Dendritic cell treated with granulocyte-macrophage colony-stimulating factor and Interleukin-4, amounts not matched to agents 40 ng/mL and 50 ng/mL, for 4 days (primary cell): ENCODE results near the gene STX2.
"Not testable (repeated sequence)": the region's sequence is repeated elsewhere in the genome, so short reads cannot be mapped to it uniquely, and the experiment has no call there.

Experiments used
- H3K27ac Mint-ChIP-seq: one replicate; pipeline ENCODE4 v1.8.0; 2022; ENCODE audit warnings: mild to moderate bottlenecking, mixed read lengths
- H3K27me3 Mint-ChIP-seq: one replicate; pipeline ENCODE4 v1.8.0; 2022; ENCODE audit warnings: mild to moderate bottlenecking, mixed read lengths
- H3K36me3 Mint-ChIP-seq: one replicate; pipeline ENCODE4 v1.8.0; 2022; ENCODE audit warnings: low read depth, mixed read lengths
- H3K4me1 Mint-ChIP-seq: one replicate; pipeline ENCODE4 v1.8.0; 2022; ENCODE audit warnings: low read depth, mixed read lengths
- H3K4me3 Mint-ChIP-seq: one replicate; pipeline ENCODE4 v1.8.0; 2022; ENCODE audit warnings: mild to moderate bottlenecking, moderate library complexity, mixed read lengths
- H3K9me3 Mint-ChIP-seq: one replicate; pipeline ENCODE4 v1.8.0; 2022; ENCODE audit warnings: mixed read lengths
- intact Hi-C: fragments of 100-400 bp; cut with micrococcal nuclease; formaldehyde crosslinking; loops from one replicate; pipeline ENCODE4 v1.15.0; 2022

The STX2 gene

DNA sequence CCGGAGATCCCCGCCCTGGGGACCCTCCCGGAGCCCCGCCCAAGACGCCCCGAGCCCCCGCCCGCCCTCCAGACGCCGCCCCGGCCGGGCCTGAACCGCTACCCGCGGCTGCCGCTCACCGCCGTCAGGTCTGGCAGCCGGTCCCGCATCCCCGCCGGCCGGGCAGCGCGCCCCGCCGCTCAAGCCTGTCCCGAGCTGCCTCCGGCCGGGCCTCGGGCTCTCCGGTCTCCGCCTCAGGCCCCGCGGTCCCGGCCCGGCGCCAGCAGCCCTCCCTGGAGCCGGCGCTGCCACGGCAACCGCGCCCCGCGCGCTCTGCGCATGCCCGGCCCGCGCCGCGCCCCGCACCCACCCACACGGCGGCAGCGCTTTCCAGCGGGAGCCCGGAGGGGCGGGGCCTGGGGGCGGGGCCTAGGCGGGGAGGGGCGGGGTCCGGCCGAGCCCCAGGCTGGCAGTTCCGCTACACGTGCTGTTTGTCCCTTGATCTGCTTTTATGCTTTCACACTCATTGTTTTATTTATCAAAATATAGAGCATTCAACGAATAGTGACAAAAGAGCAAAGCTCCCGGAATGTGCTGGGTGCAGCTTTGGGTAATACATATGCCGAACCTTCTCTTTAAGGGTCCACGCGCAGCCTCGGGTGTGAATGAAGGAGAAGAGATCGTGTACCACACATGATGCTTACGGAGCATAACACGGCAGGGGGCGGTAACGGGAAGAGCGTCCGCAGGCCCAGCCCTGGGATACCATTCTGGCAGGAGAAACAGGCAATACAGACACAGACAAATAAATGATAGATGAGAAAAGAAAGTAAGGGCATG is at the start of gene STX2:
Gene STX2, minus strand, starts transcription at position 300 of the 819 bp plus-strand sequence. Its CDS starts 151 bp downstream, at position 149.
- Mint-ChIP-seq H3K27ac (peak within 1 kb of the TSS; percentile 47), H3K27me3 (peaks cover 6% of the 10 kb centered on the region), H3K9me3 (no peaks in the 10 kb centered on the region), H3K36me3 (peaks cover 3% of the 10 kb centered on the region), H3K4me1 (peaks cover 34% of the 10 kb centered on the region), H3K4me3 (peak within 1 kb of the TSS; percentile 86)
- intact Hi-C loops = loop anchor here (1.0 kb wide), 1 partner anchor 32 kb away; no protein-coding TSS in a partner anchor

DNA sequence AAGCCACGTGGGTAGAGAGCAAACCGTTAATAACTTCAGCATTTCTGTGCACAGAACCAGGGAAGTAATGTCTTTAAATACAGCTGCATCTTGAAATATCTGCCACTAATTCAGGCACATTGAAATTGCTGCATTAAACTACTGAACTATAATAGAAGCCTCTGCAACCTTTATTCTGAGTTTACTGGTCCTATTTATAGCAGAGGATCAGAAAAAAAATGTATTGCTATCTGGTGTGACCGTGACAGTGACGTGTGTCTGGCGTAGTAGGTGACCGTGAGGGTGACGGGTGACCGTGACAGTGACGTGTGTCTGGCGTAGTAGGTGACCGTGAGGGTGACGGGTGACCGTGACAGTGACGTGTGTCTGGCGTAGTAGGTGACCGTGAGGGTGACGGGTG is 48.1 kb upstream of the STX2 start:
- H3K9me3 Mint-ChIP-seq, H3K27ac Mint-ChIP-seq, H3K4me1 Mint-ChIP-seq, H3K4me3 Mint-ChIP-seq, H3K27me3 Mint-ChIP-seq, intact Hi-C loops, H3K36me3 Mint-ChIP-seq: not testable (repeated sequence)

DNA sequence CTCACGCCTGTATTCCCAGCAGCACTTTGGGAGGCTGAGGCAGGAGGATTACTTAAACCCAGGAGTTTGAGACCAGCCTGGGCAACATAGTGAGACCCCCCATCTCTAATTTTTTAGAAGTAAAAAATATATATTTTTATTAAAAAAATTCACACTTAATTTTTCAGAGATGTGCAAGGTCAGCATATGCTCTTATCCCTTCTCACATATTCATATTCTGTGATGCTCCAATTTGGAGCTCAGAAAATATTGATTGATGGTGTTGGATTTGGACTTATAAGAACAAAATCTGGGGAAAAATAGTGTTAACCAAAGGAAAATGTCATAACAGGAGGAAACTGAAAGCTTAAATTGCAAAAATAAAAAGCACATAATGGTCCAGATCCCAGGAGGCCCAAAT is 42.5 kb upstream of the STX2 start:
- no peak overlapping the region for H3K27ac Mint-ChIP-seq
- H3K27me3 Mint-ChIP-seq = peaks cover 9% of the 10 kb centered on the region
- peaks cover 12% of the 10 kb centered on the region for H3K36me3 Mint-ChIP-seq
- H3K4me1 Mint-ChIP-seq = peaks cover 24% of the 10 kb centered on the region
- H3K9me3 Mint-ChIP-seq = no peaks in the 10 kb centered on the region
- intact Hi-C loops = no loop called here
- no peak overlapping the region for H3K4me3 Mint-ChIP-seq

DNA sequence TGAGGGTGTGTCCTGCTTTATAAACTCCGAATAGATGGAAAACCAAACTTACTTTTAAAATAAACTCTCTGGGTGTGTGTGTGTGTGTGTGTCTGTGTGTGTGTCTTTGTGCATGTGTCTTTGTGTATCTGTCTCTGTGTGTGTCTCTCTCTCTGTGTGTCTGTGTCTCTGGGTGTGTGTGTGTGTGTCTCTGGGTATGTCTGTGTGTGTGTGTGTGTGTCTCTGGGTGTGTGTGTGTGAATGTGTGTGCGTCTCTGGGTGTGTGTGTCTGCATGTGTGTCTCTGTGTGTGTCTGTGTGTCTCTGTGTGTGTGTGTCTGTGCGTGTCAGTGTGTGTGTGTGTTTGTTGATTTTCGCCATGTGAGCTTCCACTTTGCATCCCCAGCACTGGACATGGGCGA is 42.0 kb upstream of the STX2 start:
- H3K9me3 Mint-ChIP-seq = no peaks in the 10 kb centered on the region
- intact Hi-C loops = no loop called here
- no peak overlapping the region for H3K27ac Mint-ChIP-seq
- H3K27me3 Mint-ChIP-seq = peaks cover 9% of the 10 kb centered on the region
- H3K36me3 Mint-ChIP-seq = peaks cover 17% of the 10 kb centered on the region
- H3K4me1 Mint-ChIP-seq = peaks cover 24% of the 10 kb centered on the region
- H3K4me3 Mint-ChIP-seq = no peak overlapping the region

DNA sequence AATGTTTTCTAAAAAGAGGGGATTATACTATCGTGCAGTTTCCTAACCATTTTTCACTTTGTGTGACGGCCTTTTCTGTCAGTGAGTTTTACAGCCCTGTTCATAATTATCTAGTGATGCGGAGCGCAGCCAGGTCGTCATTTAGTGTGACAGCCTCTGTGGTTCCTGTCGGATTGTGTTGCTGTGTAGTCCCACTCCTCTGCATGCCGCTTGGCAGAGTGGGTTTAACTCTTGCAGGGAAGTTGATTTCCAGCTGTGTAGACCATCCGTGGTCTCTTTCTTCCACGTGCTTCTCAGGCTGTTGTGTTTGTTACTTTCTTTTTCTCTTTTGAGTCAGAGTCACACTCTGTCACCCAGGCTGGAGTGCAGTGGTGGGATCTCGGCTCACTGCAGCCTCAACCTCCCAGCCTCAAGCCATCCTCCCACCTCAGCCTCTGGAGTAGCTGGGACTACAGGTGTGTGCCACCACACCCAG is 41.4 kb upstream of the STX2 start:
- peaks cover 24% of the 10 kb centered on the region for H3K4me1 Mint-ChIP-seq

DNA sequence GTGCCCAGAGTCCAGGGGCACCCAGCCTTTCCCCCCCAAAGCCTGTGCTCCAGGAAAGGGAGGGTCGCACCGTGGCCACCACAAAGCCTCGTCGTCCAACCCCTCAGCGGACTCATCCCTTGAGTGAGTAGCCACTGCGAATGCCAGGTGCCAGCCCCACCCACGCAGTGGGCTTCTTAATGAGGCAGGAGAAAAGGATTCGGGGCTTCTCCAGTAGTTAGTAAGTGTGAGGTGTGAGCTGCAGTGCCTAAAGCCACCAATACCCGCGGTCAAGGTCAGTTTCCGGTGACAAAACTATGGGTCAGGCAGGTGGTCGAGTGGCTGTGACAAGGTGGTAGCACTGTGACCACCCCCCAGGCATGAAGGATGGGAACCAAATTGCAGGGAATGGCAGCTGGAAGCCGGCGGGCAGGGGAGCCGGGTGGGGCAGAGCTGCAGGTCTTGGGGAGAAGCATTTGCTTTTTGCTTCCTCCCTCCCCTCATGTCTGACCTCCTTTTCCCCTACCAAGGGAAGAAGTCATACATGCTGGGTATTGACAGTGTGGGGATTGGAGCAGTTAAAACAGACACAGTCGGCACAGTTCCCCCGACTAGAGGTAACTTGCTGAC is 40.8 kb upstream of the STX2 start:
- Mint-ChIP-seq H3K36me3 (peaks cover 28% of the 10 kb centered on the region), H3K27ac (no peak overlapping the region), H3K9me3 (no peaks in the 10 kb centered on the region), H3K4me3 (no peak overlapping the region), H3K27me3 (peaks cover 9% of the 10 kb centered on the region), H3K4me1 (peaks cover 25% of the 10 kb centered on the region)
- intact Hi-C loops = no loop called here

More for the DNA sequence above, 41.4 kb upstream of the STX2 start:
- Mint-ChIP-seq H3K9me3 (no peaks in the 10 kb centered on the region), H3K4me3 (peak overlapping the region; percentile 30), H3K27ac (no peak overlapping the region), H3K27me3 (peaks cover 9% of the 10 kb centered on the region), H3K36me3 (peaks cover 23% of the 10 kb centered on the region)
- intact Hi-C loops = no loop called here

DNA sequence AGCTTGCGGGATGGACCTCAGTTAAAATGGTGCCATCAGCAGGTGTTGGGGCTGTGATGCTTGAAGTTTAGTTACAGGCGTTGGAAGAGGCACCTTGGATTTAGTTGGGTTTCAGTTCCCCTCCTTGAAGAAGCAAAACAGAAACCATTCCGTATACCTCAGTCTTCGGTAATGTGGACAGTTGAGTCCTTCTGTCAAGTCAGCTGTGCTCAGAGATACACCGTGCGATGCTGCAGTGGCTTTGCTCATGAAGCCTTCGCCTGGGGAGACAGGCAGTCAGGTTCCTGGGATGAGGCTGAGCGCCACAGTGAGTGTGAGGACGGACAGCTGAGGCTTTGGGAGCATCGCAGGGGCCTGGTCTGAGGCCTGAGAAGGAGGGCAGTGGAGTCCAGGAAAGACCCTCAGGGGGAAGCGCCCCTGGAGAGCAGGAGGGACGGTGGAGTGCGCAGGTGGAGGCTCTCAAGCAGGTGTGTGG is 40.2 kb upstream of the STX2 start:
- intact Hi-C loops = no loop called here
- peaks cover 9% of the 10 kb centered on the region for H3K27me3 Mint-ChIP-seq
- H3K27ac Mint-ChIP-seq = no peak overlapping the region
- no peaks in the 10 kb centered on the region for H3K9me3 Mint-ChIP-seq
- H3K4me1 Mint-ChIP-seq = peaks cover 31% of the 10 kb centered on the region
- H3K4me3 Mint-ChIP-seq = no peak overlapping the region
- H3K36me3 Mint-ChIP-seq = peaks cover 35% of the 10 kb centered on the region

DNA sequence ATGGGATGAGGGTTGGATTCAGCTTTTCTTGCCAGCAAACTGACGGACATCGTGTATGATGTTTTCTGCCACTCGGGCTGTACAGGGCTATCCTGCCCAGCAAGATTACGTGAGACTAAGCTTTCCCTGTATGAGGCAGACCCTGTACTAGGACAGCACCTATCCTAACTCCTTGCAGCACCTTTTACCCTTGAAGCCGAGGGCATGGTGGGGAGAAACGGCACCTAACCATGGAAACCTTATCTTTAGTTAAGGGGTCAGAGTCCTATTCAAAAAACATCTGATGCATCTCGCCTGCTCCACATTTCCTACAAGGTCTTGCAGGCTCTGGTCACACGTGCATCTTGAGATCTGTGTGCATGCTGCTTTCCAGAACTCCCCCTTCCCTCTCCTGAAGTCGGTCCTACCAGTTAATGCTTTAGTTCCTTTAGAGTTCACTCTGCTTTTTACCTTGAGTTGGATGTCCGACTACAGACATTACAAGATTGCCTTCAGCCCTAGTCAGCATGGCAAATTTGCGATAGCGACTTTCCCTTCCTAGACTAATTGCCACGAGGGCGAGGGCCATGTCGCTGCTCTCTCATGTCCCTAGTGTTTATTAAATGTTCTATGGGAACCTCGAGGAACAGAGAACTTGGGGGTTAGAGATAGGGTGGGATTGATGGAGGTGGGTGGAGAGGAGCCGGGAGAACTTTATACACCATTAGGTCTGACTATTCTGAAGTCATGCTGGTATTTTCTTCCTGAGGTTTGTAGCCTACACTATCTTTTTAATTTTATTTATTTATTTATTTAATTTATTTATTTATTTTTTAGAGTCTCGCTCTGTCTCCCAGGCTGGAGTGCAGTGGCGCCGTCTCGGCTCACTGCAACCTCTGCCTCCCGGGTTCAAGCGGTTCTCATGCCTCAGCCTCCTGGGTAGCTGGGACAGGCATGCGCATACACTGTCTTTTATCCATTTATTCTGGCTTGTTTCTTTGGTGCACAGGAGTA is 39.4 kb upstream of the STX2 start:
- peaks cover 9% of the 10 kb centered on the region for H3K27me3 Mint-ChIP-seq
- peaks cover 42% of the 10 kb centered on the region for H3K36me3 Mint-ChIP-seq
- H3K9me3 Mint-ChIP-seq = no peaks in the 10 kb centered on the region
- H3K27ac Mint-ChIP-seq = no peak overlapping the region
- no peak overlapping the region for H3K4me3 Mint-ChIP-seq
- peaks cover 38% of the 10 kb centered on the region for H3K4me1 Mint-ChIP-seq
- intact Hi-C loops = no loop called here

DNA sequence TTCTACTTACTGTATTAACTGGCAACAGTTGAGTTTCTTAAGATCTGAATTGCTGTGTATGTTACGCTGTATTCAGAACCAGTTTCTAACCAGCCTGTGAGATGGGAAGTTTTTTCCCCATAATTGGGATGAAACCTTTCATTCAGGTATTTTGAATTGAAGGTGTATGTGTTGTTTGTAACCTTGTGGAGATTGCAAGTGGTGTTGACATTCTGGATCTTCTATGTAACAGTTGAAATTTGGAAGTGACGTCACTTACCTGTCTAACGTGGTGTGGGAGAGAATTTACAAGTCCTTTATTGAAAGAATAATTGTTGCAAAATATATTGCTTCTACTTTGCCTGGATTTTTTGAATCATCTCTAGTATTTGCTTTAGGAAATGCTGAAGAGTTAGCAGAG is 38.3 kb upstream of the STX2 start:
- Mint-ChIP-seq H3K4me3 (no peak overlapping the region), H3K27ac (no peak overlapping the region), H3K4me1 (peaks cover 49% of the 10 kb centered on the region), H3K9me3 (no peaks in the 10 kb centered on the region), H3K27me3 (peaks cover 9% of the 10 kb centered on the region), H3K36me3 (peaks cover 54% of the 10 kb centered on the region)
- intact Hi-C loops = no loop called here

DNA sequence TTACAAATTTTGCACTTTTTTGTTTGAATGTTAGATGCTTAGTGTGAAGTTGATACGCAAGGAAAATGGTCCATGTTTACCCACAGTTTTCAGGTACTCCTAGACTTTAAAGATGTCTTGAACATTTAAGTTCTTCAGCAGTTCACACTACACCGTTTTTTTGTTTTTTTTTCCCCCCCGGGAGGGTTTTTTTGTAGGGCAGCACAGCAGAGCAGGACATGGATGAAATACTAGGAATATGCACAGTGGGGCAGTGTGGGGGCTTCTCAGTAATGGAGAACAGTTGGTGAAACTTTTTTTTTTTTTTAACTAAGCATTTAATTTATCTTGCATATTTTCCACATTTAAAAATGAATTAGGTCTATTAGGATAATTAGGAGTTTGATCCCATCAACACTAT is 37.7 kb upstream of the STX2 start:
- Mint-ChIP-seq H3K4me3 (no peak overlapping the region), H3K9me3 (no peaks in the 10 kb centered on the region), H3K27me3 (peaks cover 9% of the 10 kb centered on the region), H3K4me1 (peaks cover 49% of the 10 kb centered on the region), H3K36me3 (peaks cover 55% of the 10 kb centered on the region), H3K27ac (no peak overlapping the region)
- intact Hi-C loops = no loop called here

DNA sequence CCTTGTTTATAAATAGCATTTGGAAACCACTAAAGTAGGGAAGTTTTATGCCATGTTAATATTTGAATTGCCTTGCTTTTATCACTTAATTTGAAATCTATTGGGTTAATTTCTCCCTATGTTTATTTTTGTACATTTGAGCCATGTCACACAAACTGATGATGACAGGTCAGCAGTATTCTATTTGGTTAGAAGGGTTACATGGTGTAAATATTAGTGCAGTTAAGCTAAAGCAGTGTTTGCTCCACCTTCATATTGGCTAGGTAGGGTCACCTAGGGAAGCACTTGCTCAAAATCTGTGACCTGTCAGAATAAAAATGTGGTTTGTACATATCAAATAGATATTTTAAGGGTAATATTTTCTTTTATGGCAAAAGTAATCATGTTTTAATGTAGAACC is 37.2 kb upstream of the STX2 start:
- Mint-ChIP-seq H3K9me3 (no peaks in the 10 kb centered on the region), H3K4me1 (peaks cover 52% of the 10 kb centered on the region), H3K36me3 (peaks cover 55% of the 10 kb centered on the region), H3K27me3 (peaks cover 9% of the 10 kb centered on the region), H3K4me3 (no peak overlapping the region), H3K27ac (no peak overlapping the region)
- intact Hi-C loops = no loop called here

DNA sequence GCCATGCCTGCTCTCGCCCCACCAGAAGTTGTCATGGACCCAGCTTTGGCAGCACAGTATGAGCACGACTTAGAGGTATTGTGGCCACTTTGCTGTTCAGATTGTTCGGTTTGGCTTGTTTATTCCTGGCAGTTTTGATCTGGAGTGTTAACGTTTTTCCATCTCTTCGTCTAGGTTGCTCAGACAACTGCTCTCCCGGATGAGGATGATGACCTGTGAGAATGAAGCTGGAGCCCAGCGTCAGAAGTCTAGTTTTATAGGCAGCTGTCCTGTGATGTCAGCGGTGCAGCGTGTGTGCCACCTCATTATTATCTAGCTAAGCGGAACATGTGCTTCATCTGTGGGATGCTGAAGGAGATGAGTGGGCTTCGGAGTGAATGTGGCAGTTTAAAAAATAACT is 36.7 kb upstream of the STX2 start:
- H3K27me3 Mint-ChIP-seq, intact Hi-C loops, H3K27ac Mint-ChIP-seq, H3K9me3 Mint-ChIP-seq, H3K4me3 Mint-ChIP-seq: not testable (repeated sequence)
- Mint-ChIP-seq H3K4me1 (peaks cover 57% of the 10 kb centered on the region), H3K36me3 (peaks cover 55% of the 10 kb centered on the region)

DNA sequence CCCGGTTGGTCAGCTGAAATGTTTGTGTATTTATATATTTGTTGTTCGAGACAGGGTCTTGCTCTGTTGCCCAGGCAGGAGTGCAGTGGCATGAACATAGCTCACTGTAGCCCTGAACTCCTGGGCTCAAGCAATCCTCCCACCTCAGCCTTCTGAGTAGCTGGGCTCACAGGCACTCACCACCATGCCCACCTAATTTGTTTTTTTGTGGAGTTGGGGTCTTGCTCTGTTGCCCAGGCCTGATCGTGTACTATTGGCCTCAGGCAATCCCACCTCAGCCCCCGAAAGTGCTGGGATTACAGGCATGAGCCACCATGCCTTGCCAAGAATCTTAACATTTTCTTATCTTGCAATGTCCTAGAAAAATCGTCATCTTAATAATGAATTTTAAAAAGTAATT is 36.1 kb upstream of the STX2 start:
- H3K4me3 Mint-ChIP-seq = no peak overlapping the region
- no peaks in the 10 kb centered on the region for H3K9me3 Mint-ChIP-seq
- intact Hi-C loops = no loop called here
- no peak overlapping the region for H3K27ac Mint-ChIP-seq
- peaks cover 5% of the 10 kb centered on the region for H3K27me3 Mint-ChIP-seq
- H3K4me1 Mint-ChIP-seq = peaks cover 55% of the 10 kb centered on the region
- H3K36me3 Mint-ChIP-seq = peaks cover 55% of the 10 kb centered on the region
